Measurements from ENCODE around the gene OTUD3. TPM values are rescaled to one million over a fixed set of nuclear protein-coding genes. Genes with fewer than 3 reads are reported as not detected.
A peak's percentile ranks its signal among the peaks of the same experiment; 100 is the strongest.
"Not testable (repeated sequence)": the region's sequence is repeated elsewhere in the genome, so short reads cannot be mapped to it uniquely, and the experiment has no call there.

OTUD3 gene
- total and polyA plus RNA-seq, 2 of the 13 experiments (the other 11 are each of a cell fraction or from before 2014, with no cell fraction given) = 5.2 to 7.5 TPM

DNA sequence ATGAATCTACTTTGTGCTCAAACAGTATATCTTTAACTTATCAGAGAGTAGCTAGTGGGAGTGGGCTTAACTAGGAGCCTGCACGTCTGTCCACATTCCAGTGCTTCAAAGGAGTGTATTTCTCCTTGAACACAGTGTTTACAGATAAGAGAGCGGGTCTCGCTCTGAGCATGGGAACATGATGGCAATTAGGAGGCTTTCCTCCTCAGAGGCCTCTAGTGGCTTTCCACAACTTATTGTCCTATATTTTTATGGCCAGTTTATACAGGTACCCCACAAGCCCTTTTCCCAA lies 44.9 kb downstream of the OTUD3 start (continued):
- TF ChIP-seq ASH2L (IDR thresholded peaks at IDR 0.05; ENCODE audit: insufficient read length, low read depth, low read length) (peak; percentile 23), HNRNPK (IDR thresholded peaks at IDR 0.05; ENCODE audit: low read depth, low read length, poor library complexity, severe bottlenecking) (peak; percentile 20), ELF3 (CRISPR knock-in tag; IDR thresholded peaks at IDR 0.05) (0 out of 2 replicates have a peak, but pooled peaks have one; percentile 13), HMG20A (CRISPR knock-in tag; IDR thresholded peaks at IDR 0.05; ENCODE audit: borderline replicate concordance) (peak; percentile 37; the same call in 1 of the 2 replicates), ZNF614 (CRISPR knock-in tag; IDR thresholded peaks at IDR 0.05; ENCODE audit: borderline replicate concordance) (0 out of 2 replicates have a peak, but pooled peaks have one; percentile 4), RBFOX2 (IDR thresholded peaks at IDR 0.05; ENCODE audit: low read depth, low read length) (0 out of 2 replicates have a peak, but pooled peaks have one; percentile 21), BCL6 (CRISPR knock-in tag; IDR thresholded peaks at IDR 0.05) (peak; percentile 50; the same call in 1 of the 2 replicates), EP300 (IDR thresholded peaks at IDR 0.05; ENCODE audit: low read depth in 2 of 2, low read length in 2 of 2) (peak in 1 of 2 experiments; percentile 84; a peak in 2 of 4 replicates), EP300 (CRISPR knock-in tag; IDR thresholded peaks at IDR 0.05; ENCODE audit: borderline replicate concordance) (peak; percentile 62; the same call in 1 of the 2 replicates), CREB1 (CRISPR knock-in tag; IDR thresholded peaks at IDR 0.05) (0 out of 2 replicates have a peak, but pooled peaks have one; percentile 6), RARA (CRISPR knock-in tag; IDR thresholded peaks at IDR 0.05) (peak; percentile 37; the same call in 1 of the 2 replicates), FOXO1 (CRISPR knock-in tag; IDR thresholded peaks at IDR 0.05) (peak; percentile 50; the same call in 1 of the 2 replicates), NR2F6 (CRISPR knock-in tag; IDR thresholded peaks at IDR 0.05) (peak; percentile 42; the same call in 1 of the 2 replicates), ZNF644 (CRISPR knock-in tag; IDR thresholded peaks at IDR 0.05; ENCODE audit: low read depth) (0 out of 2 replicates have a peak, but pooled peaks have one; percentile 9), ZFX (CRISPR knock-in tag; IDR thresholded peaks at IDR 0.05; ENCODE audit: low read depth) (peak; percentile 54; the same call in 1 of the 2 replicates), SP5 (CRISPR knock-in tag; IDR thresholded peaks at IDR 0.05; ENCODE audit: borderline replicate concordance, low read depth) (peak; percentile 28; the same call in 1 of the 2 replicates), LCORL (CRISPR knock-in tag; IDR thresholded peaks at IDR 0.05) (peak; percentile 41; the same call in 1 of the 2 replicates), KDM6A (CRISPR knock-in tag; IDR thresholded peaks at IDR 0.05; ENCODE audit: low read depth) (peak; percentile 70; the same call in 1 of the 2 replicates), SALL1 (CRISPR knock-in tag; IDR thresholded peaks at IDR 0.05) (peak; percentile 24; the same call in 1 of the 2 replicates), TCF12 (CRISPR knock-in tag; IDR thresholded peaks at IDR 0.05) (0 out of 2 replicates have a peak, but pooled peaks have one; percentile 7)
- TF ChIP-seq, protein P1, sequence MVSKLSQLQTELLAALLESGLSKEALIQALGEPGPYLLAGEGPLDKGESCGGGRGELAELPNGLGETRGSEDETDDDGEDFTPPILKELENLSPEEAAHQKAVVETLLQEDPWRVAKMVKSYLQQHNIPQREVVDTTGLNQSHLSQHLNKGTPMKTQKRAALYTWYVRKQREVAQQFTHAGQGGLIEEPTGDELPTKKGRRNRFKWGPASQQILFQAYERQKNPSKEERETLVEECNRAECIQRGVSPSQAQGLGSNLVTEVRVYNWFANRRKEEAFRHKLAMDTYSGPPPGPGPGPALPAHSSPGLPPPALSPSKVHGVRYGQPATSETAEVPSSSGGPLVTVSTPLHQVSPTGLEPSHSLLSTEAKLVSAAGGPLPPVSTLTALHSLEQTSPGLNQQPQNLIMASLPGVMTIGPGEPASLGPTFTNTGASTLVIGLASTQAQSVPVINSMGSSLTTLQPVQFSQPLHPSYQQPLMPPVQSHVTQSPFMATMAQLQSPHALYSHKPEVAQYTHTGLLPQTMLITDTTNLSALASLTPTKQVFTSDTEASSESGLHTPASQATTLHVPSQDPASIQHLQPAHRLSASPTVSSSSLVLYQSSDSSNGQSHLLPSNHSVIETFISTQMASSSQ (IDR thresholded peaks at IDR 0.05; ENCODE audit: low read depth) = not testable (repeated sequence)
- TF ChIP-seq, protein P1 (CRISPR knock-in tag; IDR thresholded peaks at IDR 0.05; ENCODE audit: borderline replicate concordance) = peak; percentile 67; the same call in 1 of the 2 replicates
- TF ChIP-seq CREB1, NR2F6, LCORL, TCF12 (IDR thresholded peaks at IDR 0.05): not testable (repeated sequence)
- TF ChIP-seq, protein P2, sequence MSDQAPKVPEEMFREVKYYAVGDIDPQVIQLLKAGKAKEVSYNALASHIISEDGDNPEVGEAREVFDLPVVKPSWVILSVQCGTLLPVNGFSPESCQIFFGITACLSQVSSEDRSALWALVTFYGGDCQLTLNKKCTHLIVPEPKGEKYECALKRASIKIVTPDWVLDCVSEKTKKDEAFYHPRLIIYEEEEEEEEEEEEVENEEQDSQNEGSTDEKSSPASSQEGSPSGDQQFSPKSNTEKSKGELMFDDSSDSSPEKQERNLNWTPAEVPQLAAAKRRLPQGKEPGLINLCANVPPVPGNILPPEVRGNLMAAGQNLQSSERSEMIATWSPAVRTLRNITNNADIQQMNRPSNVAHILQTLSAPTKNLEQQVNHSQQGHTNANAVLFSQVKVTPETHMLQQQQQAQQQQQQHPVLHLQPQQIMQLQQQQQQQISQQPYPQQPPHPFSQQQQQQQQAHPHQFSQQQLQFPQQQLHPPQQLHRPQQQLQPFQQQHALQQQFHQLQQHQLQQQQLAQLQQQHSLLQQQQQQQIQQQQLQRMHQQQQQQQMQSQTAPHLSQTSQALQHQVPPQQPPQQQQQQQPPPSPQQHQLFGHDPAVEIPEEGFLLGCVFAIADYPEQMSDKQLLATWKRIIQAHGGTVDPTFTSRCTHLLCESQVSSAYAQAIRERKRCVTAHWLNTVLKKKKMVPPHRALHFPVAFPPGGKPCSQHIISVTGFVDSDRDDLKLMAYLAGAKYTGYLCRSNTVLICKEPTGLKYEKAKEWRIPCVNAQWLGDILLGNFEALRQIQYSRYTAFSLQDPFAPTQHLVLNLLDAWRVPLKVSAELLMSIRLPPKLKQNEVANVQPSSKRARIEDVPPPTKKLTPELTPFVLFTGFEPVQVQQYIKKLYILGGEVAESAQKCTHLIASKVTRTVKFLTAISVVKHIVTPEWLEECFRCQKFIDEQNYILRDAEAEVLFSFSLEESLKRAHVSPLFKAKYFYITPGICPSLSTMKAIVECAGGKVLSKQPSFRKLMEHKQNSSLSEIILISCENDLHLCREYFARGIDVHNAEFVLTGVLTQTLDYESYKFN (CRISPR knock-in tag; conservative IDR thresholded peaks at IDR 0.05) = peak; percentile 88
